Measurements from ENCODE around the gene WFDC1.

The WFDC1 gene

GRCh38 chr16:84294531-84295142, at the start of gene WFDC1:
TSS of gene WFDC1 (plus strand) at chr16:84294878. CDS start at chr16:84294972, 94 bp downstream.
- no peak for DNase-seq (ENCODE audit: low read depth)

GRCh38 chr16:84245956-84246678, 48.6 kb upstream of the WFDC1 start:
- DNase-seq (ENCODE audit: low read depth) = no peak

- DNase-seq (ENCODE audit: low read depth) = no peak
Measured at GRCh38 chr16:84246679-84247077, 48.0 kb upstream of the WFDC1 start.

- DNase-seq (ENCODE audit: low read depth) = no peak
Measured at GRCh38 chr16:84247331-84247730, 47.3 kb upstream of the WFDC1 start.

GRCh38 chr16:84247844-84248243, 46.8 kb upstream of the WFDC1 start:
- peak; percentile 24 for DNase-seq (ENCODE audit: low read depth)

GRCh38 chr16:84252184-84252583, 42.5 kb upstream of the WFDC1 start:
- DNase-seq (ENCODE audit: low read depth) = no peak

- no peak for DNase-seq (ENCODE audit: low read depth)
Measured at GRCh38 chr16:84253173-84253572, 41.5 kb upstream of the WFDC1 start.

GRCh38 chr16:84254062-84254461, 40.6 kb upstream of the WFDC1 start:
- no peak for DNase-seq (ENCODE audit: low read depth)

- DNase-seq (ENCODE audit: low read depth) = no peak
Measured at GRCh38 chr16:84255050-84255810, 39.4 kb upstream of the WFDC1 start.

GRCh38 chr16:84258266-84258665, 36.4 kb upstream of the WFDC1 start:
- no peak for DNase-seq (ENCODE audit: low read depth)

- DNase-seq (ENCODE audit: low read depth) = no peak
Measured at GRCh38 chr16:84259691-84260090, 35.0 kb upstream of the WFDC1 start.

GRCh38 chr16:84260766-84261554, 33.7 kb upstream of the WFDC1 start:
- DNase-seq (ENCODE audit: low read depth) = no peak

- DNase-seq (ENCODE audit: low read depth) = no peak
Measured at GRCh38 chr16:84262031-84262430, 32.6 kb upstream of the WFDC1 start.

- no peak for DNase-seq (ENCODE audit: low read depth)
Measured at GRCh38 chr16:84262939-84263338, 31.7 kb upstream of the WFDC1 start.

- no peak for DNase-seq (ENCODE audit: low read depth)
Measured at GRCh38 chr16:84266451-84266850, 28.2 kb upstream of the WFDC1 start.

- DNase-seq (ENCODE audit: low read depth) = no peak
Measured at GRCh38 chr16:84267380-84267779, 27.3 kb upstream of the WFDC1 start.

- DNase-seq (ENCODE audit: low read depth) = no peak
Measured at GRCh38 chr16:84268291-84269040, 26.2 kb upstream of the WFDC1 start.

GRCh38 chr16:84270071-84270470, 24.6 kb upstream of the WFDC1 start:
- DNase-seq (ENCODE audit: low read depth) = no peak

GRCh38 chr16:84270531-84270930, 24.1 kb upstream of the WFDC1 start:
- no peak for DNase-seq (ENCODE audit: low read depth)

- DNase-seq (ENCODE audit: low read depth) = no peak
Measured at GRCh38 chr16:84271037-84271436, 23.6 kb upstream of the WFDC1 start.

GRCh38 chr16:84271866-84272265, 22.8 kb upstream of the WFDC1 start:
- no peak for DNase-seq (ENCODE audit: low read depth)

Data from GM04504 (cell line).